TTC549 (cell line): ENCODE data around the gene RANBP9.

ENCODE experiments used
- FAIRE-seq: peaks from 2 replicates; lab custom pipeline; 2012; peaks lifted over from hg19 to GRCh38; lab: Jason Lieb, UNC

RANBP9 gene

GRCh38 chr6:13711733-13712598 is at the start of gene RANBP9:
Gene RANBP9, minus strand, starts transcription at chr6:13711835. Its CDS starts 330 bp downstream, at chr6:13711505.
- no peak for FAIRE-seq

GRCh38 chr6:13760307-13761304 is 49.0 kb upstream of the RANBP9 start:
- no peak for FAIRE-seq

GRCh38 chr6:13759025-13759424 is 47.4 kb upstream of the RANBP9 start:
- FAIRE-seq, result no peak

GRCh38 chr6:13754644-13755043 is 43.0 kb upstream of the RANBP9 start:
- FAIRE-seq, result no peak

- no peak for FAIRE-seq
These were observed 32.1 kb upstream of the RANBP9 start for GRCh38 chr6:13743736-13744127.

GRCh38 chr6:13742961-13743735 is 31.5 kb upstream of the RANBP9 start:
- no peak for FAIRE-seq

GRCh38 chr6:13741365-13741764 is 29.7 kb upstream of the RANBP9 start:
- no peak for FAIRE-seq

GRCh38 chr6:13735031-13735430 is 23.4 kb upstream of the RANBP9 start:
- FAIRE-seq, result no peak

- no peak for FAIRE-seq
These were observed 21.7 kb upstream of the RANBP9 start for GRCh38 chr6:13733178-13733887.

GRCh38 chr6:13730704-13731103 is 19.1 kb upstream of the RANBP9 start:
- no peak for FAIRE-seq

GRCh38 chr6:13729891-13730290 is 18.3 kb upstream of the RANBP9 start:
- FAIRE-seq, result no peak

- FAIRE-seq, result no peak
These were observed 13.9 kb upstream of the RANBP9 start for GRCh38 chr6:13725570-13725969.

- FAIRE-seq, result no peak
These were observed 13.4 kb upstream of the RANBP9 start for GRCh38 chr6:13725052-13725451.

- no peak for FAIRE-seq
These were observed 12.5 kb upstream of the RANBP9 start for GRCh38 chr6:13724182-13724581.

- FAIRE-seq, result no peak
These were observed 11.2 kb upstream of the RANBP9 start for GRCh38 chr6:13722880-13723279.

- FAIRE-seq, result no peak
These were observed 6.5 kb upstream of the RANBP9 start for GRCh38 chr6:13718123-13718458.

GRCh38 chr6:13716955-13717295 is 5.3 kb upstream of the RANBP9 start:
- no peak for FAIRE-seq

- no peak for FAIRE-seq
These were observed 4.8 kb upstream of the RANBP9 start for GRCh38 chr6:13716225-13716954.

GRCh38 chr6:13715444-13715883 is 3.8 kb upstream of the RANBP9 start:
- FAIRE-seq, result no peak

- no peak for FAIRE-seq
These were observed 914 bp upstream of the RANBP9 start for GRCh38 chr6:13712599-13712898.

GRCh38 chr6:13711324-13711732 is 307 bp downstream of the RANBP9 start:
- FAIRE-seq, result no peak
